Measurements from ENCODE around the gene AKAP11.

DNA sequence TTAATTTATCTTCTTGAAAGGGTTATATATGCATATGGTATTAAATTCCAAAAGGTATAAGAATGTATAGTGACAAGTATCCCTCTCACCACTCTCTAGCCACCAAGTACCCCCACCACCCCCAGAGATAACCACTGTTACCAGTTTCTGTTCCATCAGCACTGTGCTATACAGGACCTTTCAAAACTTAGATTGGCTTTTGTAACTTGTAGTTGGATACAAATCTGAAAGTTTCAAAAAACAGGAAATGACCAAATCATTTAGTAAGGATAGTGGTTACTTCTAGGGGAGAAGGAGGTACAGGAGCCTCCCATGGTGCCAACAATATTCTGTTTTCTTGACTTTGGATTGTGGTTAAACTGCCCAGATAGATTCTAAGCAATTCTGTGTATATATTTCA is 56.7 kb downstream of the AKAP11 start:
- TF ChIP-seq, protein P1, sequence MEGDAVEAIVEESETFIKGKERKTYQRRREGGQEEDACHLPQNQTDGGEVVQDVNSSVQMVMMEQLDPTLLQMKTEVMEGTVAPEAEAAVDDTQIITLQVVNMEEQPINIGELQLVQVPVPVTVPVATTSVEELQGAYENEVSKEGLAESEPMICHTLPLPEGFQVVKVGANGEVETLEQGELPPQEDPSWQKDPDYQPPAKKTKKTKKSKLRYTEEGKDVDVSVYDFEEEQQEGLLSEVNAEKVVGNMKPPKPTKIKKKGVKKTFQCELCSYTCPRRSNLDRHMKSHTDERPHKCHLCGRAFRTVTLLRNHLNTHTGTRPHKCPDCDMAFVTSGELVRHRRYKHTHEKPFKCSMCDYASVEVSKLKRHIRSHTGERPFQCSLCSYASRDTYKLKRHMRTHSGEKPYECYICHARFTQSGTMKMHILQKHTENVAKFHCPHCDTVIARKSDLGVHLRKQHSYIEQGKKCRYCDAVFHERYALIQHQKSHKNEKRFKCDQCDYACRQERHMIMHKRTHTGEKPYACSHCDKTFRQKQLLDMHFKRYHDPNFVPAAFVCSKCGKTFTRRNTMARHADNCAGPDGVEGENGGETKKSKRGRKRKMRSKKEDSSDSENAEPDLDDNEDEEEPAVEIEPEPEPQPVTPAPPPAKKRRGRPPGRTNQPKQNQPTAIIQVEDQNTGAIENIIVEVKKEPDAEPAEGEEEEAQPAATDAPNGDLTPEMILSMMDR (IDR thresholded peaks at IDR 0.05 in 2 of 3, conservative IDR thresholded peaks at IDR 0.05 in 1 of 3; ENCODE audit: insufficient read depth in 2 of 3, low read depth in 1 of 3, low read length in 3 of 3): no peak
- TF ChIP-seq SRF (CRISPR knock-in tag; IDR thresholded peaks at IDR 0.05): no peak

All from K562 (cell line).